HG02870 (cell line): ENCODE measurements around the gene NUMB.

ENCODE experiments used
- ATAC-seq: cut with Tn5 transposase; IDR thresholded peaks from one replicate; pipeline ENCODE4 v1.9.1; 2021; ENCODE audit warnings: mild to moderate bottlenecking, moderate library complexity; ENCODE audit not compliant: unreplicated experiment

NUMB gene

DNA sequence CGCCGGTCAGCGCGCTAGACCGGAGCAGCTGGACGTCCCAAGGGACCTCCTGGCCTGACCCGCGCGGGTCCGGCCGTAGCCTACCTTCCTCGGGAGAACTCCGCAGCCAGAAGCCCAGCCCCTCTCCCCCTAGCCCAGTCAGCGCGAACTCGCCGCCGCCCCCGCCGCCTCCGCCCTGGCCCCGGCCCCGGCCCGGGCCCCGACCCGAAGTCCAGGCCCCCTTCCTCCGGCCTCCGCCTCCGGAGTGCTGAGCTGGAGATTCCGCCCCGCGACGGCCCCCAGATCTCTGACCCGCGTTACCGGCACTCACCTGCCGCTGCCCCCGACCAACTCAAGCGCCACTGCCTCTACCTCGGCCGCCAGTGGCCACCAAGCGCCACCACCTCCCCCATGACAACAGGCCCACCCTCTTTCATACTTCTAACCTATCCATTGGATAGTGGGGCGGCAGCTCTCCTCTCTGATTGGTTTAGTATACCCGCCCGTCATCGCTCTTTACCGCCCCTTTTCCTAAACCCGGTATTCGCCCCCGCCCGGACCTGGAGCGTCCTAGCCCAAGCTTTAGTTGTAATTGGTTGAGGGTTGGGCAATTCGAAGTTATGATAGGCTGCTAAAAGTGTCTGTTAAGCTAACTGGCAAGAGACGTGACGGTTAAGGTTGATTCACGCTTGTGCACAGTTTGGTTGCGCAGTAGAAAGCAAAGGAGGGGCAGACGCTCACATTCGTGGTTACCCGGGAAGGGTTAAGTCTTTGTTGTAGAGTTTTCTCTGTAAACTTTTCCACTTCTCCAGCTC, at the start of gene NUMB:
NUMB (minus strand) TSS at position 364 of the 794 bp plus-strand sequence. CDS start 102,795 bp downstream, outside the sequence.
- ATAC-seq: peak; percentile 92

DNA sequence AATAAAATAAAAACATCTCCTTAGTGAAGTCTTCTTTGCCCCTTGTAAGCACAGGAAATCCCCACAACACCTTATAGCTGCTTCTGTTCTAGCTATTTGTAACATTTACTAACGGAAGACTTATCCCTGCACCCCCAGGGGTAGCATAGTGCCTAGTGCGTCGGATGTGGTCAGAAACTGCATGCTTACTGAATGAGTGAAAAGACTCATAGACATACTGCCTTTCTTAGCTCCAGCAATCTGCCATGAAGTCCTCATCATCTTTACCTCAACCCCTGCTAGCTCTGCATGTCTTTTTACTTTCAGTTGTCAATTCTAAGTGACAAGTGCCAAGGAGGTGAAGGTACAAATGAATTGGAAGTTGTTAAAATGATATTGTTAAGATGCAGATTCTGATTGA, 45.3 kb upstream of the NUMB start:
- ATAC-seq: no peak

DNA sequence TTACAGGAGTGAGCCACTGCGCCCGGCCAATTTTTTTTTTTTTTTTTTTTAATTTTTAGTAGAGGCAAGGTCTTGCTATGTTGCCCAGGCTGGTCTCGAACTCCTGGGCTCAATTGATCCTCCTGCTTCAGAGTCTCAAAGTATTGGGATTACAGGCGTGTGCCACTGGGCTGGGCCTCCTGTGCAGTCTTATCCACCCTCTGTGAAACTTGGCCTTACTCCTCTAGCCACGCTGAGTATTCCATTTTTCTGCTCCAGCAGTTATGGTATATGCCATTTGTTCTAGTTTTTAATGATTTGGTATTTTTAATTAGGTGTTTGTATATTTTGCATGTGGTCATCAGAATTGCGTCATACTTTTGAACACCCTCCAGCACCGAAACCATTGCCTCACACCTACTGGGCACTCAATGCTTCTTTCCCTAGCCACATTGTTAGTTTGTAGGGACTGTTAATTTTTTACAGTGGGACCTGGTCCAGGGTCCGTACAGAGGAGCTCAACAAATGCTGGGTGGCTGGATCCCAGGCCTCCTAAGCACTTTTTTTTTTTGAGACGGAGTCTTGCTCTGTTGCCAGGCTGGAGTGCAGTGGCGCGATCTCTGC, 43.8 kb upstream of the NUMB start:
- no peak for ATAC-seq

DNA sequence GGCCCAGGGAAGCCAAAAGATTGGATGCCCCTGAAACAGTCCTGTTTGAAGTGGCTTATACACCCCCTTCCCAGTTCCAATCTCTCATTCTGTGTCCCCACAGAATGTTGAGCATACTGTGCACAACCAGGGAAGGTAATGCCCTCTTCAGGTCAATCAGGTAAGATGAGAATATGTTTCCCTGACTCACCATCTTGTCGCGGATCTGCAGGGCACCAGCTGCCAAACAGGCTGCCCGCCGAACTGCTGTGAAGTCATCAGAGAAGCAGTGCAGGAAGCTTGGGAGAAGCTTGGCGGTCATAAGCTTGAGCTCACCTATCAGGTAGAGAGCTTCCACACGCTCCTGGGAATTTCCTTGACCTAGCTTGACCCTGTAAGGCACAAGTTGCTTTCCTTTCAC, 42.0 kb upstream of the NUMB start:
- ATAC-seq: no peak

DNA sequence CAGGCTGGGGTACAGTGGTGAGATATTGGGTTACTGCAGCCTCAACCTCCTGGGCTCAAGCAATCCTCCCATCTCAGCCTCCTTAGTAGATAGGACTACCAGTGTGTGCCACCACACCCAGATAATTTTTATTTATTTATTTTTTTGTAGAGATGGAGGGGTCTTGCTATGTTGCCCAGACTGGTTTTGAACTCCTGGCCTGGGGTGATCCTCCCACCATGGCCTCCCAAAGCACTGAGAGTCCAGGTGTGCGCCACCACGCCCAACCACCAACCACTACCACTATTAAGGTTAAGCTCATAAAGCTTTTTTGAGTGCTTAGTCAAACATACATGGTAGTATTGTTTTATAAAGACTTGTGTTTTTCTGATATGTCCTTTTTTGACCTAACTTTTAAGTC, 36.2 kb upstream of the NUMB start:
- ATAC-seq: no peak

DNA sequence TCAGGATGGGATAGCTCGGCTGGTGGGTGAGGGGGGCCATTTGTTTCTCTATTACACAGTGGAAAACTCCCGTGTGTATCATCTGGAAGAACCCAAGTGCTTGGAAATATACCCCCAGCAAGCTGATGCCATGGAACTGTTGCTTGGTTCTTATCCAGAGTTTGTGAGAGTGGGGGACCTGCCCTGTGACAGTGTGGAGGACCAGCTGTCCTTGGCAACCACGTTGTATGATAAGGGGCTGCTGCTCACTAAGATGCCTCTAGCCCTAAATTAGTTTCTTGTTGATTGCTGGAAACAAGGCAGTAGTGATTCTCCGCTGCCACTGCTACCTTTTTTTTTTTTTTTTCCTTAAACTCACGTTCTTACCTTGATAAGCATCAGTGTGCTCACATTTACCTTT, 34.3 kb upstream of the NUMB start:
- no peak for ATAC-seq

DNA sequence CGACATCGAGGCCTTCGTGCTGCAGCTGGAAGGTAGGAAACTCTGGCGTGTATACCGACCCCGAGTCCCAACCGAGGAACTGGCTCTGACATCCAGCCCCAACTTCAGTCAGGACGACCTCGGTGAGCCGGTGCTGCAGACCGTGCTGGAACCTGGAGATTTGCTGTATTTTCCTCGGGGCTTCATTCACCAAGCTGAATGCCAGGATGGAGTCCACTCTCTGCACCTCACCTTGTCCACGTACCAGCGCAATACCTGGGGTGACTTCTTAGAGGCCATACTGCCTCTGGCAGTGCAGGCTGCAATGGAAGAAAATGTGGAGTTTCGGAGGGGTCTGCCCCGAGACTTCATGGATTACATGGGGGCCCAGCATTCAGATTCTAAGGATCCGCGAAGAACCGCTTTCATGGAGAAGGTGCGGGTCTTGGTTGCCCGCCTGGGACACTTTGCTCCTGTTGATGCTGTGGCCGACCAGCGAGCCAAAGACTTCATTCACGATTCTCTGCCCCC, 33.8 kb upstream of the NUMB start:
- ATAC-seq: no peak

DNA sequence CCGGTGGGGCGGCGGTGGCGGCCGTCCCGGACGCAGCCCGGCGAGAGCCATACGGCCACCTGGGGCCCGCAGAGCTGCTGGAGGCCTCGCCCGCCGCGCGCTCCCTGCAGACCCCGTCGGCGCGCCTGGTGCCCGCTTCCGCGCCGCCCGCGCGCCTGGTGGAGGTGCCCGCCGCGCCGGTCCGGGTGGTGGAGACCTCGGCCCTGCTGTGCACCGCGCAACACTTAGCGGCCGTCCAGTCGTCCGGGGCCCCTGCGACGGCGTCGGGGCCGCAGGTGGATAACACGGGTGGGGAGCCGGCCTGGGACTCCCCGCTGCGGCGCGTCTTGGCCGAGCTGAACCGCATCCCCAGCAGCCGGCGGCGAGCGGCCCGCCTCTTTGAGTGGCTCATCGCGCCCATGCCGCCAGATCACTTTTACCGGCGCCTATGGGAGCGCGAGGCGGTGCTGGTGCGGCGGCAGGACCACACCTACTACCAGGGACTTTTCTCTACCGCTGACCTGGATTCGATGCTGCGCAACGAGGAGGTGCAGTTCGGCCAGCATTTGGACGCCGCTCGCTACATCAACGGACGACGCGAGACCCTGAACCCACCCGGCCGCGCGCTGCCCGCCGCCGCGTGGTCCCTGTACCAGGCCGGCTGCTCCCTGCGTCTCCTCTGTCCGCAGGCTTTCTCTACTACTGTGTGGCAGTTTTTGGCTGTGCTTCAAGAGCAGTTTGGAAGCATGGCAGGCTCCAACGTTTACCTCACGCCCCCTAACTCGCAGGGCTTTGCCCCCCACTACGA, 33.1 kb upstream of the NUMB start:
- ATAC-seq: peak; percentile 58

DNA sequence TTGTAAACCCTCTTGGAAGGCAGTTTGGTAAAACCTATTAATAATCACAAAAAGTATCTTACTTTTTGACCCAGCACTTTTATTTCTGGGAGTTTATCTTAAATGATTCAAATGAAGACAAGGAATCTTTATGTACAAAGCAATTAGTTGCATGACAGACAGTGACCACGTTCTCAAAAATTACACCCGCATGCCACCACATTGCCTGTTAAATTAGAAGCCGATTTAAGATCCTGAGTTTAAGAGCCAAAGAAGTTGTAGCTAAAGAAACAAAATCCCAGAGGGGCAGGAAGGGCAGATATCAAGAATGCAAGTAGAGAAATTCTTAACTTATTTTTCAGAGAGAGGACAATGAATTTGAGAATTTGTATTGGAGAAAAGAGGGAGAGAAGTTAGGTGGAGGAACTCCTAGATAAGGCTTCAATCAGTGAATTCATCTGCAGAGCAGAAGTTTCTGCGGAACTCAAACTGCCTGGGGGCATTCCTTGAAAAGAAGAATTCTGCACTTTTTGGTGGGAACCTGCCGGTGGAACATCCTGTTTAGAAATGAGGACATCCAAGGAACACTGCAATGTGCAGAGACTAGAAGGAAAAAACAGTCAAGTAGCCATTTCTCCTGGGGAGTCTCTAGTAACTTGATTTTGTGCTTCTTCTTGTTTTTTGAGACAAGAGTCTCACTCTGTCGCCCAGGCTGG, 31.3 kb upstream of the NUMB start:
- ATAC-seq: no peak

DNA sequence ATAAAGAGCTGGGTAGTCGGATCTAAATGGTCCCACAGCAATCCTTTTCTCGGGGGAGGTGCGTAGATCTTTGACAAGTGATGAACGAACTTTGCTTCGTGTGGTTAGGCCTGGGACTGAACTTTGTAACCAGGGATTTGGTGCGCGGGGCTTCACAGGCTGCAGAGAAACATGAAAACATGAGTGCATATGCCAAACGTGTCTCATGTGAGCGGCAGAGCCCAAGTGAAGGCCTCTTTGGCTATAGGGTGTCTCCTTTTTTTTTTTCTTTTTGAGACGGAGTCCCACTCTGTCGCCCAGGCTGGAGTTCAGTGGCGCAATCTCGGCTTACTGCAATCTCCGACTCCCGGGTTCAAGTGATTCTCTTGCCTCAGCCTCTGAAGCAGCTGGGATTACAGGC, 20.3 kb upstream of the NUMB start:
- no peak for ATAC-seq

DNA sequence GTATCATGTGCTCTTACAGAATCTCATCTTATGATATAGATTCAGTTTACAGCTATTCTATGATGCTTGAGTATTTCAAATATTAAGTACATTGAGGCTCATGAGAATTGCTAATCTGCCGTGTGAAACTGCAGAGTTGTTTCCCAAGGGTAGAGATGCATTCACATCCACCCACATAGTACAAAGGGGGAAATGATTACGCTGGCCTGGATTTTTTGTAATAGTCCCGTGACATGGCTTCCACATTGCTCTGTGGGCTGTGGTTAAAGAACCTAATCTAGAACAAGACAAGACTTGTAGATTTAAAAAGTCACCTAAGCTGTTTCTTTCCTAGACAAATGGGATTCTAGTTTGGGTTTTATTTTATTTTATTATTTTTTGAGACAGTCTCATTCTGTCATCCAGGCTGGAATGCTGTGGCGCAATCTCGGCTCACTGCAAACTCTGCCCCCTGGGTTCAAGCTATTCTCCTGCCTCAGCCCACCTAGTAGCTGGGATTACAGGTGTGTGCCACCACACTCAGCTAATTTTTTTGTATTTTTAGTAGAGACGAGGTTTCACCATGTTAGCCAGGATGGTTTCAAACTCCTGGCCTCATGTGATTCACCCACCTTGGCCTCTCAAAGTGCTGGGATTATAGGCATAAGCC, 19.4 kb upstream of the NUMB start:
- ATAC-seq: peak; percentile 74

DNA sequence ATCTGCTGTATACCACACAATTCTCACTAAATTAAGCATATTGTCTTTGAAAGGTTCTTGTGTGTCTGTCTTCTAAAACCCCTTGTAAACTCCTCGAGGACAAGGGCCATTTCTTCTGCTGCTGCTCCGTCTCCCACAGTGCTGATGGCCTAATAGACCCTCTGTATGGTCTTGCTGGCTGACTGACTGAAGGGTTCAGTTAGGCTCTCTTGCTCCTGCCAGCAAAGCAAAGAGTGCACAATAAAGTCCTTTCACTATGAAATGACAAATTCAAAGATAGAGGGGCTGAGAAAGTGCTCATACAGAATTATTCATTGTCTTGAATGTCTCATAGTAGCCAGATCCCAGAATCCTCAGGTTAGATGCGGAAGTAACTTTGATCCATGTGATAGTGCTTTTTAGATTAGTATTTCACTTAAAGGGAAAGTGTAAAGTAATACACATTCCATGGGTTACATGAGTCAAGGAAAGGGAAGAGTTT, 18.1 kb upstream of the NUMB start:
- ATAC-seq: no peak

DNA sequence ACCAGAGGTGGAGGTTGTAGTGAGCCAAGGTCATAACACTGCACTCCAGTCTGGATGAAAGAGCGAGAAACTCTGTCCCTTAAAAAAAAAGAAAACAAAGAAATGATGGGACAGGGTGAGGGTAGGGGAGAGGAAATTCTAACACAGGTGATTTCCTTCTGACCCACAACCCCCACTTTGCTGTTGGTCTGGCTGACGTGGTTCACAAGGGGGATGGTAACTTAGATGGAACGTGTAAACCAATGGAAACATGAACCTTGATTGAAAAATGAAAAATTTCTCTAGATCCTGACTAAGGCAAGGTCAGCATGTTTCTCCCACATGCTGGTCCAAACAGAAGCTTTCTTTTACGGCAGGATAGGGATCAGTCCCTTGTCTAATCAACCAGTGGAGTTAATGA, 16.6 kb upstream of the NUMB start:
- no peak for ATAC-seq

DNA sequence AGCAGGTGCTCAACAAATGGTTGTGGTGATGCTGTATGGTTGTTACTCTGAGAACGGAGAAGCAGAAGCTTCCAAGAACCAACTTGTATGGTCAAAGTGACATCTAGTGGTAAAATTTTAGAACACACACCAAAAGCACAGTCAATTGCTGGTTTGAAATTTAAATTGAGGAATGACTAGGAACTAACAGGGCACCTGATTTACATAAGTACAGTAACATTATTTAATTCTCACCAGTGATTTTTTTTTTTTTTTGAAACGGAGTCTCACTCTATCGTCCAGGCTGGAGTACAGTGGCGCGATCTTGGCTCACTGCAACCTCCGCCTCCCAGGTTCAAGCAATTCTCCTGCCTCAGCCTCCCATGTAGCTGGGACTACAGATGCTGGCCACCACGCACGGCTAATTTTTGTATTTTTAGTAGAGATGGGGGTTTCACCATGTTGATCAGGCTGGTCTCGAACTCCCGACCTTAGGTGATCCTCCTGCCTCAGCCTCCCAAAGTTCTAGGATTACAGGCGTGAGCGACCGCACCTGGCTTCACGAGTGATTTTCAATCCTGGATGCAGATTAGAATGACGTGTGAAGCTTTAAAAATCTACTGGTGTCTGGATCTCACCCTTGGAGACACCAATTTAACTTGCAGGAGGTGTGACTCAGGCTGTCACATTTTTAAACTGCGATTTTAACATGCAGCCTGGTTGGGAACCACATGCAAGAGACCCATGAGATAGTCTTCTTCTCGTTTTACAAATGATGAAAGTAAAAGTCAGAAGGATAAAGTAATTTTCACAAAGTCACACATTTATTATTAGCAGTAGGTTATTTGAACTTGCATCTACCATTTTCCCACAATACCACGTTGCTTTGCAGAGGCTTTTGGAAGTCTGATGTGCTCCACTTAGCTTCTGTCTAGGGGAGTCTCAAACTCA, 14.1 kb upstream of the NUMB start:
- ATAC-seq: no peak

DNA sequence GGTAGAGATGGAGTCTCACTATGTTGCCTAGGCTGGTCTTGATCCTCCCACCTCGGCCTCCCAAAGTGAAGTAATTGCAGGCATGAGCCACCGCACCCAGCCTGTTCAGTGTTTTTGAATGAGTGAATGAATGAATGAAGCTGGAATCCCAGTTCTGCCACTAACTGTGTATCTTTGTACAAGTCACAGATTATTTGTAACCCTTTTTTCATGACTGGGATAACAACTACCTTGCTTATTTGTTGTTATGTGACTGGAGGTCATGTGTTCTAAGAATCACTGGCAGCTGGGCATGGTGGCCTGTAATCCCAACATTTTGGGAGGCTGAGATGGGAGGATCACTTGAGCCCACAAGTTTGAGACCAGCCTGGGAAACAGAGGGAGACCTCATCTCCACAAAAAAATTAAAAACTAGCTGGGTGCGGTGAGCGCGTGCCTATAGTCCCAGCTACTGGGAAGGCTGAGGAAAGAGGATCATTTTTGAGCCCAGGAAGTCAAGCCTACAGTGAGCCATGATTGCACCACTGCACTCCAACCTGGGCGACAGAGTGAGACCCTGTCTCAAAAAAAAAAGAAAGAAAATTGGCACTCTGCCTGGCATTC, 13.3 kb upstream of the NUMB start:
- ATAC-seq: no peak

DNA sequence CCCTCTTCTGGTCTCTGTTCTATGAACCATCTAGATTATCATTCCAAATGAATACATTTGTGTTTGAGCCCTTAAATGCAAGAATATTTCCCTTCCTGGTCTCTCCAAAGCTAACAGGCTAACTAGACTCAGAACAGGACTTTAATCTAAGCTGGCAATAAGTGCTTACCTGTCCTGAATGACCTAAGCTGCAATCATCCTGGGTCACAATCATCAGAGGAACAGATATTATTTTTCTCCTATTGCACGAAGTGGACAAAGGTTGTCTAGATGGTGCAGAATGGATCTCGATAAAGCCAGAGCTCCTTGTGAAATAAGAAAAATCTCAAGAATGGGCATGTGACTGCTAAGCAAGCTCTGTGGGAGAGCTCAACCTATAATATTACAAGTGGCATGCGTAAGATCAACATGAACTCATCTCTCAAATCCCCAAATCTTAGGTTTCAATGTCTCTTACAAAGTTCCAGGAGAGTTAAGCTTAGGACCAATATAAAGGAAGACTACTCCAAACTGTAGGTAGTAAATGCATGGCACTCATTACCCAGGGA, 10.6 kb upstream of the NUMB start:
- ATAC-seq: no peak

DNA sequence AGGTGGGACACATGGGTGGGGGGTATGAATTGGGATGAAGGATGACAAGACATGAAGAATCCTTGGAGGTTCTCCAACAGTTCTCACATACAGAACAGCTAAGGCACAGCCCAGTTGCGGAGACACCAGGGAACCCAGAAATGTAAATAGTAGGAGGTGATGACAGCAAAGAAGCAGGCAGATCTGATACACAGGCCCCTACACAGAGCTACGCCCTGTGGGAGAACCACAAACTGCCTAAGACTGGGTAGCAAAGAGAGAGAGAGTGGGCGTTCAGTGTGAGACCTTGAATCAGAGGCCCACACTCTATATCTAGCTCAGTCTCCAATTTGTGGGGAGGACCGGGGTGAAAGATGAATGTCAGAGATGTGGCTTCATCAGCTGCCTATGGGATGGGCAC, 9.5 kb upstream of the NUMB start:
- ATAC-seq: no peak

DNA sequence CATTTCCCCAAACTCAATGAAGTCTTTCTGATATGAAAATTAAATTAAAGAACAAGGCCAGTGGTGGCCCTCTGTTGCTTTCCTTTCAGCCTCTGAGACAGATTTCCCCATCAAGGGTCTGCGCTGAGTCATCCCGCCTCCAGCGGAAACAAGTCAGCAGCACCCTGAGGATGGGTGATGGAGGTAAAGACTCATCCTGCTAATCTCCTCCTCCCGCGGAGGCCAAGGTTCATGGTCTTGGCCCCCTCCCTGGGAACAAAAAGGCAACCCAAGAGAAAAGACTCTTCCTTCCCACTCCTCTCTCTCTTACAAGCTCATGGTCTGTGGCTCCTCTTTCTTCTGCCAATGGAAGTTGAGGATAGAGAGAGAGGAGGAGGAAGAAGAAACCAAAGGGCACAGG, 9.0 kb upstream of the NUMB start:
- ATAC-seq: no peak

DNA sequence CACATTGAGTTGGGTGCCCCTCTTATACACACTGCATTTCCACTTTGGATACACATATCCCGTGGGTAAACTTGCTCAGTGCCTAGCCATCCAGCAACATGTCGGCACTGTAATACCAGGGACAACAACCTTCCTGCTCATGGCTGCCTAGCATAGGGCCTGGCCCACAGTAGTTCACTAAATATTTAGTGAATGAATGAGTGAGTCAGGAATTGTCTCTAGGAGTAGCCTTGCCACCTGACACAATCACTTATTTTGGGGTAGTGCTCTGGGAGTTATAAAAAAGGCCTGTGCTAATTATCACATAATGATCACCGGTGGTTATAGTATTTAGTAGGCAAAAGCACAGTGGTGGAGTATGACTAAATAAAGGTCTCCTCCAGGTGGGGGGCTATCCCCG, 8.5 kb upstream of the NUMB start:
- no peak for ATAC-seq
